ENCODE results near the gene SPAG17.

Gene SPAG17

GRCh38 chr1:118159569-118159968 is 25.5 kb downstream of the SPAG17 start:
- no peak for DNase-seq

GRCh38 chr1:118158924-118159323 is 26.1 kb downstream of the SPAG17 start:
- no peak for DNase-seq

DNA sequence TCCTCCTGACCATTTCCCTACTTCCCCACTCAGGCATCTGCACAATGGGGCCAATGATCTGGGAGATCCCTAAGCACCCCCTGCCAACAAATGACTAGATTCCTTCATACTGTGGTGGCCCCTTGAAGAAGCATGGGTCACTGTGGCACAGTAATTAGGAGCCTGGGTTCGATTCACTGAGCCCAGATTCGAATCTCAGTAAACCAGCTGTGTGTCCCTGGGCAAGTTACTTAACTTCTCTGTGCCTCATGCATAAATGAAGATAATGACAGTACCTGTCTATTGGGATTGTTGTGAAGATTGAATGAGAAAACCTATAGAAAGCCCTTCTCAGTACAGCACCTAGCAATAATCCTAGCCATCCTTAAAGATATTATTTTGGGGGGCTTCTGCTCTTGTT is 27.5 kb downstream of the SPAG17 start:
- DNase-seq = no peak

DNA sequence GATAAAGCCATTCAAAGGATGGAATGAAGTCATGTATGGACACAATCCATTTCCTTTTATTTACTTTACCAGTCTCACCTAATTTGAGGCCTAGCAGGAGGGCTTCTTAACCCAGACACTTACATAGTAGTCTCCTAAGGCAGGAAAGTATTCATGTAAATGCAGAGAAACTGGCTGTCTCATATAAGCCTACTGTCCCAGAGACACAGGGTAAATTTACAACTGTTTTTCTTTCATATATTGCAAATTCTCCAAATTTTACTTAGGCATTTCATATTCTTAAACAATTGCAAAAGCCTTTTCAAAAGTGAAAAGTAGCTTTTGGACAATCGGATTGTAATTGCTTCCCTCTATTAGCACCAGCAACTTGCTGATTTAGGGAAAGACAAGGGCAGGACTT is 29.9 kb downstream of the SPAG17 start:
- DNase-seq = no peak

- no peak for DNase-seq
Observed at GRCh38 chr1:118154220-118154619, 30.8 kb downstream of the SPAG17 start.

GRCh38 chr1:118151312-118151937 is 33.6 kb downstream of the SPAG17 start:
- peak; percentile 9 for DNase-seq

DNA sequence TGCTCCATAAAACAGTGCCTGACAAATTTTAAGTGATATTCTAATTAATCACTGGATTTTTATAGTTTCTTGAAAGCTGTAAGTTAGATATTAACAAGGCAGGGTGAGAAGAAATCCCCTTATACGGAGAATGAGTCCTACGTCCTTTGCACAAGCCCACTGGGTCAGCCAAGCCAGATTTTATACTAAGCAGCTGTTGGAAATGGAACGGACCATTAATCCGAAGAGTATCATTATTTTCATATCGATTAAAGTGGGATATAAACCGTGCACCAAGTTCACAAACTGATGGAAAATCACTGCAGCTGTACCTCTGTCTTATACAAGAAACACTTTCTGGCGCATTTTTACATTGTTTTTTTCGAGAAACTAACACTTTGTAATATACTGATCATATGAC is 35.2 kb downstream of the SPAG17 start:
- DNase-seq = no peak

DNA sequence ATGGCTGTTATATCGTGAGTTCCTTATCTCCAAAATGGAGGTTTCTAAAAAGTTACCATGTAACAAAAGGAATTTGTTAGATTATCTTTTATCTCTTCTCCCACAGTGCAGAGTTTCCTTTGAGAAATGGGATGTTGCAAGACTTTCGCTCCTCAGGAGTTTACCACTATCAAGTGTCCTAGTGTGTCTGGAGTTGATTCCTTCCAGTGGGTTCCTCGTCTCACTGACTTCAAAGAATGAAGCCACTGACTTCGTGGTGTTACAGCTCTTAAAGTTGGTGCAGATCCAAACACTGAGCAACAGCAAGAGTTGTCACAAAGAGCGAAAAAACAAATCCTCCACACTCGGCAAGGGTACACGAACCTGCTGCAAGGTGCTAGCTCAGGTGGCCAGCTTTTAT is 37.0 kb downstream of the SPAG17 start:
- no peak for DNase-seq

GRCh38 chr1:118147522-118147921 is 37.5 kb downstream of the SPAG17 start:
- DNase-seq = no peak

DNA sequence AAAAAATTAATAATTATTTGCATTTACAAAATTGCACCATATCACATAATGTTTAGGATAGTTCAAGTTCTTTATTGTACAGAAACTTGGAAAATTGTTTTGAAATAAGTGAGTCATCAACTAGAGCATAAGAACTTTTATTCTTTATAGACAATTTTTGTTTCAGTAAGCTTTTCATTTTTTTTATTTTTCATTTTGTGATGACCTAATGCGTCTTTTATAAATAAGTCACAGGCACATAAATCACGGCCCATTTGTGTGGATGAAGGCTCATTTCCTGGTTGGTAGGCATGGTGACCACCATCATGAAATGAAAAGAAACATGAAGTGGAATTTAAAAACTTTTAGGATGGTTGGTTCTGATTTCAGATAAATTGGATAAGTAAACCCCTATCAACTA is 39.3 kb downstream of the SPAG17 start:
- DNase-seq = no peak

DNA sequence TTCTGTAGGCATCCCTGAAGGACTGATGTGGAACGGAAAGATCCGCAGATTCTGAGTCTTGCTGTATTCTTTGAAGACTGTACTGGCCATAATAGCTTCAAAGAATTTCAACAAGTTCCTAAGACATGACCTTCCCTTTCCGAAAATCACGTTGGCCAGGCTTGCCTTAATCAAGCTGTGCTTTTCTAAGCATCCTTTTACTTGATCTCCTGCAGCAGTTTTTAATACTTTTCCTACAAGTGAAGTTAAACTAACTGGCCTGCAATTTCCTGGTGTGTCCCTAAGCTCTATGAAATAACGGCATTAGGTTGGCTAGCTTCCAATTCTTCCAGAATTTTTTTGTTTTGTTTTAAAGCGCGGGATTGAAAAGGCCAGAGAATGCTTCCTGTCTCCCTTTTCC is 40.3 kb downstream of the SPAG17 start:
- DNase-seq = no peak

- no peak for DNase-seq
Observed at GRCh38 chr1:118143831-118144230, 41.2 kb downstream of the SPAG17 start.

- no peak for DNase-seq
Observed at GRCh38 chr1:118143121-118143520, 41.9 kb downstream of the SPAG17 start.

- DNase-seq = no peak
Observed at GRCh38 chr1:118142546-118142945, 42.5 kb downstream of the SPAG17 start.

- no peak for DNase-seq
Observed at GRCh38 chr1:118137900-118138299, 47.1 kb downstream of the SPAG17 start.

DNA sequence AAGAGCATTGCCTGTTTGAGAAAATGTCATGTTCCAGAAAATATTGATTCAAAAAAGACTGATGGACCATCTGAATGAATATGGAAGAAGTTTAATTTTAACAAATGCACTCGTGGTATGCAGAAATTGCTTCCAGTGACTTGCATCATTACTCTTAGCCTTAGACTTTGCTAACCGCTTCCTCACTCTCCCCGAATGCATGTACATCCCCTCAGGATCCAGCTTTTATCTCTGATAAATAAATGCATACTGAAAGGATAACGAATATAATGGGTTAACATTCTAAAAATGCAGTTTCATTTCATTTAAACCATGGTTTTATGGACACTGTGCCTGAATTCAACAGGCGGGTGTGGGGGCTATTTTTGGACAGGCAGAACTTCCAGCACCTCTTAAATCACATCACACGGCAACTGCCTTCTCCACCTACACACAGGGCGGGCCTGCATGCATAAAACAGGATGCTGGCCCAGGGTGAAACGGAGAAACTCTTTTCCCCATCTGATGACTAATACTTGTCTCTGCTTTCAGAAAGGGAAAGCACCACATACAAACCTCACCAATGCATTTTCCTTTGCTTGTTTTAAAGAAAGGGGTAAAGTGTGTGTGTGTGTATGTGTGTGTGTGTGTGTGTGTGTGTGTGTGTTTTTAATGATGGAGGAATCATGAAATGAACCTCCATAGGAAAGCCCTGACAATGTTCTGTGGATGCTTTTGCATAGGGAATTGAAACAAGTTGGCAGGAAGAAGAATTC is 48.7 kb downstream of the SPAG17 start:
- no peak for DNase-seq

- no peak for DNase-seq
Observed at GRCh38 chr1:118132000-118132399, 53.0 kb downstream of the SPAG17 start.

DNA sequence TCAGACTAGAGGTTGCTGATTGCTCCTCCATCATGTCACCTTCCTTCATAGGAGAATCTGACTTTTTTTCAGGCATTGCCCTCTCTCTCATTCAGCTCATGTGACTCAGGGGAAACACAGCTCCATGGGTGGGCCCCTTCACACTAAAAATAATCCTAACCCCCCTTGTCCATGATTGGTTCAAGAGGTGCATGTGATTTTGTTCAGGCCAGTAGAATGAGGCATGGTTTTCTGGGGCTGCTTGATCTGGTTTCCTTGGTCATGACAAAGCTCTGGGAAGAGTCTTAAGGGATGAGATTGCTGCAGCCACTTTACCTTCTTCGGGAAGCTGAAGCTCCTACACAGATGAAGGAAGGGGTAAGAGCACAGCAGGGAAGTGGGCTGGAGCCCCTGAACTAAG is 56.3 kb downstream of the SPAG17 start:
- DNase-seq = no peak

GRCh38 chr1:118124064-118124463 is 61.0 kb downstream of the SPAG17 start:
- no peak for DNase-seq

GRCh38 chr1:118123116-118123839 is 61.8 kb downstream of the SPAG17 start:
- DNase-seq = no peak

DNA sequence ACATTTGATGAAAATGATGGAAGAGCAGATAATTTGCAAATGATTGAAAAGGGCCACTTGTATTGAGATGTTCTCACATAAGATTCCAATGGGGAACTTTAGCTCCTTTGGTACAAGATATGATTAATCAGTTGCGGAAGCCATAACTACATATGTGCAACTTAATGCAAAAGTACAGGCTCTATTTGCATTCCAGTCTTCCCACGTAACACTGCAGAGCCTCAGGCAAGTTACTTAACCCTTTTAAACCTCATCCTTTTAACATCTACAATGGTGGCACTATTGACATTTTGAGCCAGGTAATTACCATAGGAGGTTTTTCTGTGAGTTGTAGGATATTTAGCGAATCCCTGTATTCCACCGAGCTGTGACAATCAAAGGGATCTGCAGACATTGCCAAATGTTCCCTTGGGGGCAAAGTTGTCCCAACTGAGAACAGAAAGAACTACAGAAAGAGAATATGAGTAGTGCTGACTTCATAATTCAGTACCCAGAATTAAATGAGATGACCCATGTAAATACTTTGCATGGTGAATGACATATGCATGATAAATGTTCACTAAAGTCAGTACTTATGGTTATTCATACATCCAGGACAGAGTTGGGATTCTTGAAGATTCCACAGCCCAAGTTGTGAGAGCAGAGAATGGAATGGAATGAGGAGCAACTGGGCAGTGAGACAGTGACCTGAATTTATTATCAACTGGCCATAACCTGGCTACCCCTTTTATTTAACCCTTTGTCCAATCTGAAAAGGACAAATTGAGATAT is 62.6 kb downstream of the SPAG17 start:
- DNase-seq = no peak

DNA sequence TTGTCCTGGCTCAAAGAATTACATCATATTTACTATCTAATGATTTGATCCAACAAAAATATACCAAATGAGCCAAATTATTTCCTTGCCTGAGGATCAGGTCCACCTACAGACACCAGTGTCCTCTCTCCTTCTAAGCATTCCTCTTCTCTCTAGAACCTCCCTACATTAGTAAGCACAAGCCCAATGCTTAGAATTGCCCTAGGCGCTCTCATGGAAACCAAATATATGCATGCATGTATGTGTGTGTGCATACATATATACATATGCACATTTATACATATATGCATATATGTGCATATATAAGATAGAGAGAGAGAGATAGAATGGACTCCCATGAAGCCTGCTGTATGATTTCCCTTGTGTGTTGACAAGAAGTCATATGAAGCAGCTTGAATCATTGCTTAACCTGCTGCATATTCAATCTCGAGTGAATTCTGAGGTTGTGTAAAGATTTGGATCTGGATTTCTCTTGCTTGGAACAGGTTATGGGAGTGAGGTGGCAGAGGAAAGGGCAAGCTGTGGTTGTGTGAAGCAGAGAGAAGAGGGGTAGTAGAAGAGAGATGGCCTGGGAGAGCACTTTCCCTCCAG is 66.1 kb downstream of the SPAG17 start:
- DNase-seq = no peak

DNA sequence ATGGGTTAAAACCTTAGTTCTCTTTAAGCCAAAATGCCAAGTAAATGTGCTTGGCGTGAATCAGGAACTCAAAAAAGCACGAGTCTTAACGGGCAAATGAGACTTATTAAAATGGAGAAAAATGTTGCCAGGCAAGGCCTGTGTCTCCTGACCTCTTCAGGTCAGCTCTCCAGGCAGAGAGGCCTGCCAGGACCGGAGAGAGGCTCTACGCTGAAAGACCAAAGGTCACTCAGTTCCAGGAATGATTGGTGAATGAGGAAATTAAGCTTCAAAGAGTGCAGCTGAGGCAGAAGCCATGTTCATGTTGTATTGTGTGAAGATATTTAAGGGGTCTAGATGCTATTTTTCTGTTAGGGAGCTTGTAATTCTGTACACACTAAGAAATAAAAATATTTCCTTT is 66.6 kb downstream of the SPAG17 start:
- no peak for DNase-seq

Measured in CD4-positive, alpha-beta T cell treated with Interleukin-21 for 1 hour (primary cell).